Measurements from ENCODE around the gene RASSF5.

RASSF5 gene

GRCh38 chr1:206526064-206526911 lies 19.0 kb downstream of the RASSF5 start:
- TF ChIP-seq CTCF (IDR thresholded peaks at IDR 0.05; ENCODE audit: borderline replicate concordance, control extremely low read depth, extremely low read depth, insufficient read depth, missing control alignments) = no peak
- in situ Hi-C loops (cut with MboI; ENCODE audit: low sequenced_read_pairs, unreplicated experiment) = no loop called here
- DNase-seq (ENCODE audit: low spot score) = no peak

- DNase-seq (ENCODE audit: low spot score) = no peak
- TF ChIP-seq CTCF (IDR thresholded peaks at IDR 0.05; ENCODE audit: borderline replicate concordance, control extremely low read depth, extremely low read depth, insufficient read depth, missing control alignments) = no peak
- in situ Hi-C loops (cut with MboI; ENCODE audit: low sequenced_read_pairs, unreplicated experiment) = no loop called here
These were observed 22.1 kb downstream of the RASSF5 start for GRCh38 chr1:206529425-206529824.

GRCh38 chr1:206532368-206532767 lies 25.0 kb downstream of the RASSF5 start:
- in situ Hi-C loops (cut with MboI; ENCODE audit: low sequenced_read_pairs, unreplicated experiment) = no loop called here
- TF ChIP-seq CTCF (IDR thresholded peaks at IDR 0.05; ENCODE audit: borderline replicate concordance, control extremely low read depth, extremely low read depth, insufficient read depth, missing control alignments) = no peak
- DNase-seq (ENCODE audit: low spot score) = no peak

- DNase-seq (ENCODE audit: low spot score) = no peak
- in situ Hi-C loops (cut with MboI; ENCODE audit: low sequenced_read_pairs, unreplicated experiment) = no loop called here
- TF ChIP-seq CTCF (IDR thresholded peaks at IDR 0.05; ENCODE audit: borderline replicate concordance, control extremely low read depth, extremely low read depth, insufficient read depth, missing control alignments) = no peak
These were observed 27.2 kb downstream of the RASSF5 start for GRCh38 chr1:206534552-206534951.

- TF ChIP-seq CTCF (IDR thresholded peaks at IDR 0.05; ENCODE audit: borderline replicate concordance, control extremely low read depth, extremely low read depth, insufficient read depth, missing control alignments) = no peak
- DNase-seq (ENCODE audit: low spot score) = no peak
- in situ Hi-C loops (cut with MboI; ENCODE audit: low sequenced_read_pairs, unreplicated experiment) = no loop called here
These were observed 28.5 kb downstream of the RASSF5 start for GRCh38 chr1:206535853-206536188.

- DNase-seq (ENCODE audit: low spot score) = no peak
- in situ Hi-C loops (cut with MboI; ENCODE audit: low sequenced_read_pairs, unreplicated experiment) = no loop called here
- TF ChIP-seq CTCF (IDR thresholded peaks at IDR 0.05; ENCODE audit: borderline replicate concordance, control extremely low read depth, extremely low read depth, insufficient read depth, missing control alignments) = no peak
These were observed 29.8 kb downstream of the RASSF5 start for GRCh38 chr1:206537141-206537540.
